HG02870 (cell line): ENCODE measurements around the gene SFN.
"Not testable (repeated sequence)": the region's sequence is repeated elsewhere in the genome, so short reads cannot be mapped to it uniquely, and the experiment has no call there.

Experiments used
- ATAC-seq: cut with Tn5 transposase; IDR thresholded peaks from one replicate; pipeline ENCODE4 v1.9.1; 2021; ENCODE audit warnings: mild to moderate bottlenecking, moderate library complexity; ENCODE audit not compliant: unreplicated experiment

SFN gene

GRCh38 chr1:26862781-26863684 is at the start of gene SFN:
SFN (plus strand) TSS chr1:26863149; CDS start chr1:26863213, 64 bp downstream.
- no peak for ATAC-seq

GRCh38 chr1:26814377-26814776 is 48.6 kb upstream of the SFN start:
- ATAC-seq: no peak

GRCh38 chr1:26814893-26815292 is 48.1 kb upstream of the SFN start:
- no peak for ATAC-seq

- peak; percentile 71 for ATAC-seq
These were observed 42.1 kb upstream of the SFN start for GRCh38 chr1:26820784-26821269.

- ATAC-seq: no peak
These were observed 40.1 kb upstream of the SFN start for GRCh38 chr1:26822737-26823395.

GRCh38 chr1:26824731-26825130 is 38.2 kb upstream of the SFN start:
- ATAC-seq: no peak

- no peak for ATAC-seq
These were observed 36.5 kb upstream of the SFN start, which contains the start of gene ZDHHC18 for GRCh38 chr1:26826261-26827105. ZDHHC18 (plus strand) TSS chr1:26826688; CDS start chr1:26826805, 117 bp downstream.

GRCh38 chr1:26827106-26827604 is 35.8 kb upstream of the SFN start:
- ATAC-seq: no peak

GRCh38 chr1:26827663-26828062 is 35.3 kb upstream of the SFN start:
- ATAC-seq: no peak

GRCh38 chr1:26828411-26828991 is 34.4 kb upstream of the SFN start:
- no peak for ATAC-seq

- ATAC-seq: no peak
These were observed 33.6 kb upstream of the SFN start for GRCh38 chr1:26829184-26829911.

GRCh38 chr1:26831059-26831458 is 31.9 kb upstream of the SFN start:
- no peak for ATAC-seq

- no peak for ATAC-seq
These were observed 31.3 kb upstream of the SFN start for GRCh38 chr1:26831546-26832248.

- ATAC-seq: no peak
These were observed 30.5 kb upstream of the SFN start for GRCh38 chr1:26832249-26832960.

GRCh38 chr1:26833432-26834405 is 29.2 kb upstream of the SFN start:
- ATAC-seq: peak; percentile 74

- not testable (repeated sequence) for ATAC-seq
These were observed 25.3 kb upstream of the SFN start for GRCh38 chr1:26837665-26838064.
